ENCODE data around the gene EPHA7. TPM values are rescaled to one million over a fixed set of nuclear protein-coding genes. Genes with fewer than 3 reads are reported as not detected.

Gene EPHA7
- under 0.01 TPM in 2 replicates for total RNA-seq

GRCh38 chr6:93419304-93420162 lies at the start of gene EPHA7:
EPHA7 (minus strand) TSS chr6:93419559; CDS start chr6:93419341, 218 bp downstream.
- peak; percentile 87 for DNase-seq

GRCh38 chr6:93468291-93468690 lies 48.9 kb upstream of the EPHA7 start:
- no peak for DNase-seq

- DNase-seq, result no peak
These were observed 35.2 kb upstream of the EPHA7 start for GRCh38 chr6:93454533-93454932.

DNA sequence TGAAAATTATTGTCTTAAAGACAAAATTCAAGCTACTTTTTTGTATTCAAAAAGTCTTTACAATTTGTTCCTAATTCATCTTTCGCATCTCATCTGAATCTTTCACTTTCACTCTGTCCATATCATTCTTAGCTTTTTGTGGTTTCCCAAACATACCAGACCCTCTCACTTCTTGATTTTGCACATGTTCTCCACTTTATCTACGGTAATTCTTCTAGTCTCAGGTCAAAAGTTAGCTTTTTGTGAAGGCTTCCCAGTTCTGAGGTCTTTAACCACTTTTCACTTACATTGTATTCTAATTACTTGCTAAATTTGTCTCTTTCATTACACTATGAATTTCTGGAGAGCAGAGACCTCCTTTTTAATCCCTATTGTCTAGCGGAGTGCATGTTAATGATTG lies 34.6 kb upstream of the EPHA7 start:
- no peak for DNase-seq

DNA sequence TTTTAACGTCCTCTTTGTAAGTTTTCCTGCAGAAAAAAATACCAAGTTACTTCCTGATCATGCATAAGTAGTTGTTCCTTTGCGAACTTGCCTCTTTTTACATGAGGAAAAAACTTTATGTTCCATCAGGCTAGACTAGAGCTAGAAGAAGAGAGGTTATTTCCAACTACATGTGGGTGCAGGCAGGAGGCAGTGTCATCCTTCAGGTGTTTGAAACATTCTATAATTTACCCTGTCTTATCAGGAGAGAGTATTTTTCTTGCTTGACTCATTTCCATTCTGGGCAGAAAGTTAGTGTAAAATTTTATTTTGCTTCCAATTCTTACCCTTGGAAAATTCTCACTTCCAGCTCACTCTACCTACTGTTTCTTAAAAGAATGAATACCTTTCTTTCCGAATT lies 28.5 kb upstream of the EPHA7 start:
- no peak for DNase-seq

GRCh38 chr6:93437491-93437890 lies 18.1 kb upstream of the EPHA7 start:
- DNase-seq, result no peak

DNA sequence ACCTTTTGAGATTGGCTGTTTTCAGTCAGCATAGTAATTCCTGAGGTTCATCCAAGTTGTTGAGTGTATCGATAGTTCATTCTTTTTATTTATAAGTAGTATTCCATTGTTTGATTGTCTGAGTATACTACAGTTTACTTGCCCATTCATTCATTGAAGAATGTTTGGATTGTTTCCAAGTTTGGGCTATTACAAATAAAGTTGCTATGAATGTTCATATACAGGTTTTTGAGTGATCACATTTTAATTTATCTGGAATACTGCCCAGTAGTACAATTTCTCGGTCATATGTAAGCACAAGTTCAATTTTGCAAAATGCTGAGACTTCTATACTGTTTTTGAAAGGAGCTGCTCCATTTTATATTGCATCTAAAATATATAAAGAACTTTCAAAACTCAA lies 14.2 kb upstream of the EPHA7 start:
- no peak for DNase-seq

DNA sequence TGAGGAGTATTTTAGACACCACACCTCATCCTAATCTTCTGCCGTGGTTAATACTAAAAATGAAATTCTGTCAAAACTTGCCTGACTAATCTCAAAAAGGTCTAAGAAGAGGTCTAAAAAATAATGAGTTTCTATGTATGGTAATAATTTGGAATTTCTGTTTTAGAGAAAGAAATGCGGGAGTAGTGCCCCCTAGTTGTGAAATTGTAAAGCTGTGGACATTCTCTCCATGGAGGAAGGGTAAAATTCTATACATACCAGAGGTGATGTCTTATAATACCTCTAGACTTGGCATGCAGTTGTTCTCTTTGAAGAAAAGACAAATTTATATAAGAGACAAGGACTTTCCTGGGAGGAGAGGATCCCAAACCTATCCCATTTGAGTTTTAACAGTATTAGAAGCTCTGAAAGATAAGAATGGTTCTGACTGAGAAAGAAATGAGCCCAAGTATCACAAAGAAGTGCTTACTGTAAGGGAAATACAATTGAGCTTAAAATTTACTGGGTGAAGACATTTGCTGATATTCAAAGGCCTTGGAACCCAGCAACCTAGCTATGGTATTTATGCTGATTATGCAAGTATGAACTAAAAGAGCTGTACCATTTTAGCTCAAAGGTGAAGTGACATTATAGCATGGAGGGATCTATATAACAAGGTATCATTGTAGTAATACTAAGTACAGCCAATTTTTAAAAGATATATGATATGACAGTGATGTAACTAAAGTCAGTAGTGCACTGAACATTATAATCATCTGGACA lies 5.1 kb upstream of the EPHA7 start:
- DNase-seq, result peak; percentile 51

- peak; percentile 50 for DNase-seq
These were observed 4.2 kb upstream of the EPHA7 start for GRCh38 chr6:93423542-93423941.

- DNase-seq, result no peak
These were observed 920 bp upstream of the EPHA7 start for GRCh38 chr6:93420163-93420795.

- peak; percentile 45 for DNase-seq
These were observed 703 bp downstream of the EPHA7 start for GRCh38 chr6:93418408-93419303.

DNA sequence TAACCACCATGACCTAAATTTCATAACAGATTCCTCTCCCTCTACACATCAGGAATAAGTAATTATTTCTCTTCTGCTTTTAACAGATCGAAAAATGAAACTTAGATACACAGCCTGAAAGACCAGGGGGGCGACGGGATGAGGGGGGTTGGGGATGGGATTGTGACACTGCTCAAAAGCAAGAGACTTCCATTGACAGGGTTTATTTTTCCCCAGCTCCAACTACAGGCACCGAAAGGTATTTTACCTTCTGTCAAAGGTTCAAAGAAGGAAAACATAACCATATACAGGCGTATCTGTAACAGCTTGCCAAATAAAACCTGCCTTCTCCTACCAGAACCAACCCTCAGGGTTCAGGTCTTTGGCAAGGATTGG lies 1.3 kb downstream of the EPHA7 start:
- DNase-seq, result no peak

GRCh38 chr6:93417421-93418013 lies 1.8 kb downstream of the EPHA7 start:
- DNase-seq, result peak; percentile 8

DNA sequence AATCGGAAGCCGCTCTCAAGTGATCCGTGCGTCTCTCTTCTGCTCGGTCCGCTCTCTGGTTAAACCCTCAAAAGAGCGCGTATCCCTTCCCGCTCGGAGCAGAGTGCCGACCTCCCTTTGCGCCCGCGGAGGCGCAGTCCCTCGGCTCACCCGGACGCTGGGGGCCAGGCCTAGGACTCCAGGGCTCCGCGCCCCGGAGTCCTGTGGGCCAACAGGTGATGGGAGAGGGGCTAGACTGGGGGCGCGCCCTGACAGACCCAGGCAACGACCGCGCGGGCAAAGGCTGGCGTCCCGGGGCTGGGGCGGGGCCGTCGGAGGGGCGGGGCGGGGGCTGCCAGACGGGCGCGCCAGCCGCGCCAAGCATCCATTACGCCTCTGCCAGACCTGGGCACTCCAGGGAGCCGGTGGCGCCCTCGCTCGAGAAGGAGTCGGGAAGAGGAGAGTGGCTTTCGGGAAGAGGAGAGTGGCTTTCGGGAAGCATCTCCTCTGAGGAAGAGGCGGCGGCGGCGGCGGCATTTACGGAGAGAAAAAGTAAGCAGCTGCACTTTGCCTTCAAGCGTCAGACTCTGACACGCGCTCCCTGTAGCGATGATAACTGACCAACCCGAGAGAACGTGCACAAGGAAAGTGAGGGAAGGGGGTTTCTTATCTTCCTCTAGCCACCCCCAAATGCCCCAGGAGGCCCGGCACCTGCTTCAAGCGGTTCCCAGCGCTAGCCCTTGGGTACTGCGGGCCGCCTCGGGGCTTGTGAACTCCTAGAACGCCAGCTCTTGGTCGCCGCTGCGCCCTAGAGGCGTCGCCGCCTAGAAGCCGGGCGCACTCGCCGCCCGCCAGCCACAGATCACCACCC lies 2.6 kb downstream of the EPHA7 start:
- DNase-seq, result peak; percentile 18

DNA sequence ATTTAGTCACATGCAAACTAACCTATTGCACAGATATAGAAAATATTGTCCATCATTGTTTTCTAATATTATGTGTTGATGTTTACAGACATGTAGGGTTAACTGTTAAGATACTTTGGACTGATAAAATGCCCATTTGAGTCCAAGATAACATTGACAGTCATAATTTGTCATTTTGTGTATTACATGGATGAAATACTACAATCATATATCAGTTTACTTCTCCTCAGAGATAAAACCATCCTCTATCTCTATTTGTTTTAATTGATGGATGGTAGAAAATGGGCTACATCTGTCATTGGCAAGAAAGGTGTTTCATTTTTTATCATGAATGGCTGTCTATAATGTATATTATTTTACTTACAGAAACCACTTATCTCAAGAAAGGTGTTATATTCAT lies 6.2 kb downstream of the EPHA7 start:
- no peak for DNase-seq

GRCh38 chr6:93412452-93412851 lies 6.9 kb downstream of the EPHA7 start:
- no peak for DNase-seq

GRCh38 chr6:93407186-93407585 lies 12.2 kb downstream of the EPHA7 start:
- peak; percentile 85 for DNase-seq

GRCh38 chr6:93403390-93403789 lies 16.0 kb downstream of the EPHA7 start:
- no peak for DNase-seq

DNA sequence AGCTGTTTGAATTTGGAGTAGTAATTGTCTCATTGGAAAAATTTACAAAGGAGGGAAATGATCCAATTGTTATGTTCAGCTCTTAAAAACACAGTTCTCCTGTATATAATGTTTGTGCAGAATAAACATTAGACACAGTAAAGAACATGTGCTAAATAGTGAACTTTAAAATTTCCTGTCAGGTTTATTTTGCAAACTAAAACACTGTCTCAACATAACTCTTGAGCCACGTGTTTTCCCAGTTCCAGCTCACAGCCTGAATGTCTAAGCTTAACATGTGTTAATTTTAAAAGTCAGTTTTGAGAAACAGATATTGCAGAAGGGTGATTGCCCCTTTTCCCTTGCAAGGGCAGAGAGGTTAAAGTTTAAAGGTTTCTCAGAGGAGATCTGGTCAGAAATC lies 20.6 kb downstream of the EPHA7 start:
- no peak for DNase-seq

DNA sequence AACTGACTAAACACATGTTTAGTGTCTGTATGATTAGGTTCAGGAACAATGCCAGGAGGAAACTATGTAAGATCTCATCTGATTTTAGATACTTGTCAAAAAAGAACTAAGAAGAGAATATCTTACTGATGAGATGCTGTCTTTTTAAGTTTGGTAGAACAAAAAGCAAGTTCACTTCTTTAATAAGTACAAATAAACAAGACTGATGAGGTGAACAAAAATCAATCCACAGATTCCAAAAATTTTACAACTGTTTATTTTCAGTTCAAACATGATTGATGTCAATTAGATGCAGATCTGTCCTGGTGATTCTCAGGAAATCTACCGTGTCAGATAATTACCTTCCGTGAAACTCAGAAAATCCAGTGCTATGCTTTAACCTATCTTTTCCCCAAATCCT lies 24.9 kb downstream of the EPHA7 start:
- no peak for DNase-seq

DNA sequence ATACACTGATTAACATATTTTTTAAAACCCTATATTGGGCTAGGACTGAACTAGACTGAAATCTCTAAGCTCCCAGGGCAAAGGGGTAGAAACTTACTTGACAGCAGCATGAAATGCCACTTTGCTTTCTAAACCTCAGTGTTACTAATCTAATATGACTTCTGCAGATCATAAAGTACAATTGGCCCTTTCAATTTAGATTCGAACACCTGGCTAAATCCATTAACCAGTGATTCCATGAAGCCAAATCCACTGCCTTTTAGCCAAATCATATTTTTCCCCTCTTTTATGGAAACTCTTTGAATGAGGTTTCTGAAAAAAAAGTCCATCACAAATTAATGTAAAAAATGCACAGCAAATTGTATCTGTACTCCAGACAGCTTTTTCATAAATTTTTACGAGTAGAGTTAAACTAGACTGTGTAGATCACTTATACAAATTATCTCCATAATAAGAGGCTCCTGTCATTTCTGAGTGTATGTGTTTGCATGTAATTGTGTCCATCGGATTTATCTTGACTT lies 25.7 kb downstream of the EPHA7 start:
- DNase-seq, result no peak
